Cerebellar cortex (tissue), 1 donor: ENCODE measurements around the gene COLEC11.

Source experiments
- DNase-seq: peaks from one replicate; pipeline ENCODE4 v3.0.0-alpha.2; 2015; ENCODE audit warnings: low spot score

The COLEC11 gene

GRCh38 chr2:3675687-3676086, 80.8 kb downstream of the COLEC11 start:
- DNase-seq: no peak

GRCh38 chr2:3677436-3677835, 82.5 kb downstream of the COLEC11 start:
- DNase-seq: no peak

GRCh38 chr2:3678212-3678611, 83.3 kb downstream of the COLEC11 start:
- DNase-seq: no peak

GRCh38 chr2:3679180-3679579, 84.3 kb downstream of the COLEC11 start:
- DNase-seq: no peak

- DNase-seq: no peak
Measured at GRCh38 chr2:3679616-3680393, 84.9 kb downstream of the COLEC11 start.

- no peak for DNase-seq
Measured at GRCh38 chr2:3680548-3681345, 85.8 kb downstream of the COLEC11 start.

- no peak for DNase-seq
Measured at GRCh38 chr2:3681625-3682024, 86.7 kb downstream of the COLEC11 start.

- no peak for DNase-seq
Measured at GRCh38 chr2:3682811-3683210, 87.9 kb downstream of the COLEC11 start.

GRCh38 chr2:3683748-3684454, 89.0 kb downstream of the COLEC11 start:
- DNase-seq: no peak

GRCh38 chr2:3689998-3690748, 95.3 kb downstream of the COLEC11 start:
- DNase-seq: no peak

- DNase-seq: no peak
Measured at GRCh38 chr2:3692375-3692774, 97.5 kb downstream of the COLEC11 start.
